A673 (cell line): ENCODE data around the gene NNMT. TPM values are rescaled to one million over a fixed set of nuclear protein-coding genes. Genes with fewer than 3 reads are reported as not detected.
"Not testable (repeated sequence)": the region's sequence is repeated elsewhere in the genome, so short reads cannot be mapped to it uniquely, and the experiment has no call there.

Experiments used
- BruUV-seq: library from RNA; stranded (reverse); fragments of 400-500 nt; replicated peaks from 2 replicates; lab custom pipeline; 2021; lab: Mats Ljungman, UMichigan
- CTCF ChIA-PET: fragments of 300-600 bp; sonication (Branson Sonifier 250); formaldehyde crosslinking; loops from one replicate; lab custom pipeline; 2022; ENCODE audit warnings: antibody characterized with exemption; lab: Charles Lee
- POLR2A ChIA-PET: fragments of 300-600 bp; sonication (Branson Sonifier 250); formaldehyde crosslinking; loops from one replicate; lab custom pipeline; 2022; ENCODE audit warnings: antibody characterized with exemption; ENCODE audit not compliant: low non-redundant PET; lab: Charles Lee
- DNase-seq: peaks from one replicate; pipeline ENCODE4 v3.0.0-alpha.2; 2015; ENCODE audit warnings: low spot score
- H3K27ac ChIP-seq: fragments of 200-600 bp; sonication (generic); 2 replicates; pipeline ENCODE4 v1.5.1; 2016; ENCODE audit warnings: mixed run types, low read depth, mild to moderate bottlenecking, mixed read lengths, antibody characterized with exemption, low read length; ENCODE audit not compliant: poor library complexity, severe bottlenecking
- H3K27me3 ChIP-seq: fragments of 200-600 bp; sonication (generic); replicated peaks from 2 replicates; pipeline ENCODE4 v1.6.1; 2017; ENCODE audit warnings: mixed run types, low read depth, mild to moderate bottlenecking, mixed read lengths, antibody characterized with exemption, low read length; ENCODE audit not compliant: insufficient read depth, poor library complexity
- H3K36me3 ChIP-seq: fragments of 200-600 bp; sonication (generic); 2 replicates; pipeline ENCODE4 v1.6.1; 2016; ENCODE audit warnings: mixed run types, mild to moderate bottlenecking, mixed read lengths, antibody characterized with exemption, low read length; ENCODE audit not compliant: insufficient read depth, poor library complexity, severe bottlenecking
- H3K4me1 ChIP-seq: fragments of 200-600 bp; sonication (generic); 2 replicates; pipeline ENCODE4 v1.6.1; 2017; ENCODE audit warnings: mixed run types, mild to moderate bottlenecking, mixed read lengths, antibody characterized with exemption, low read length; ENCODE audit not compliant: insufficient read depth, poor library complexity, severe bottlenecking
- H3K4me3 ChIP-seq: fragments of 200-600 bp; sonication (generic); 2 replicates; pipeline ENCODE4 v1.5.1; 2016; ENCODE audit warnings: low read depth, mixed run types, mild to moderate bottlenecking, mixed read lengths, low read length; ENCODE audit not compliant: poor library complexity, severe bottlenecking
- H3K9me3 ChIP-seq: fragments of 200-600 bp; sonication (generic); 2 replicates; pipeline ENCODE4 v1.6.1; 2016; ENCODE audit warnings: mixed run types, low read depth, mild to moderate bottlenecking, mixed read lengths, antibody characterized with exemption, low read length; ENCODE audit not compliant: poor library complexity, severe bottlenecking
- CTCF ChIP-seq: fragments of 300-800, 200-600 bp; sonication (generic); conservative IDR thresholded peaks from 2 replicates; pipeline ENCODE4 v1.5.1; 2017; ENCODE audit warnings: low read depth, mild to moderate bottlenecking, antibody characterized with exemption, low read length, moderate library complexity, mixed read lengths
- EZH2 ChIP-seq: fragments of 200-600 bp; sonication (generic); IDR thresholded peaks from 2 replicates; pipeline ENCODE4 v1.6.1; 2017; ENCODE audit warnings: borderline replicate concordance, low read depth, mild to moderate bottlenecking, mixed read lengths, antibody characterized with exemption, low read length; ENCODE audit not compliant: poor library complexity, severe bottlenecking
- intact Hi-C: fragments of 100-400 bp; cut with micrococcal nuclease; formaldehyde crosslinking; loops from one replicate; pipeline ENCODE4 v1.10.0; 2022; ENCODE audit not compliant: unreplicated experiment
- total RNA-seq: library from RNA; stranded (reverse); gene quantifications from 2 replicates; pipeline ENCODE4 v1.2.3, GENCODE V29; 2021

The NNMT gene
- total RNA-seq, 1 experiment from 2014 or later, result 0.64 TPM

DNA sequence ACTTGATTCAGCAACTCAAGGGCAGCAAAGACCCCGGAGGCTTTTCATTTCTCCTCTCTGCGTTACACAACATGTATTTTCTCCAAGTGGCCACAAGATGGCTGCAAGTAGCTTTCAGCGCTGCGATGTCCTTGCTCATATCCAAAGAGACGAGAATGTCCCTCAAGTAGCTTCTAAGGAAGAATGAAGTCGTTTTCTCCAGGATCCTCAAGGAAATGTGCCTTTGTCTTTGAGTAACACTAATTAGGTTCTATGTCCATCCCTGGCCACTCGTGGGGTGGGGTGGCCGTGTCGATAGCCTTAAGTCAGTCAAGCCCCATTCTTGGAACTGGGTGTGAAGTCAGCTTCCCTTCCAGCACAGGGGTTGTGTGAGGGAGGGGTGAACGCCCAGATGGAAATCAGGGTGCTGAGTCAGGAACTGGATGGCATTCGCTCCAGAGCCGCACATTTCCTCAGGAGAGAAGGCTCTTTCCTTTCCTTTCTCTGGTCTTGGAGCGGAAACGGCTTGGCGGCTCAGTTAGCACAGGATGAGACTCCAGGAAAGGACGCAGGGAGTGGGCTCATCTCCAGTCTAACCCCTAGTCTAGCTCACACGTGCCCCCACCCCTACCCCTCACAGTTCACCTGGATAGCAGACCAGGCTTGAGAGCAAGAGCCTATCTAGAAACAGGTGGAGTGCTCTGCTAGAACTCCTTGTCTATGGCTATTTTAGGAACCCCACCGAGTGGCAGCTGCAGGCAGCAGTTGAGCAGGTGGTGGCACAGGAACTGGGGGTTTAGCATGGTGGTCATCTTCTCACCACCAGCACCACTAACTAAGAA lies 44.3 kb downstream of the NNMT start:
- BruUV-seq, result no TSS peak
- peaks cover 5% of the 10 kb centered on the region for H3K27me3 ChIP-seq
- H3K9me3 ChIP-seq, result no peaks in the 10 kb centered on the region
- peak overlapping the region; percentile 0 for H3K4me3 ChIP-seq
- intact Hi-C loops, result loop anchor here (1.0 to 10.0 kb wide), 3 partner anchors 57 to 422 kb away; no protein-coding TSS in a partner anchor
- ChIA-PET POLR2A (interaction anchor here (0.5 to 0.6 kb wide), 2 partner anchors 30 to 246 kb away, joined by 3 read pairs; no protein-coding TSS in a partner anchor), CTCF (interaction anchor here (0.6 to 1.2 kb wide), 5 partner anchors 9 to 731 kb away, joined by 3 to 6 read pairs (median 4); no protein-coding TSS in a partner anchor)
- TF ChIP-seq EZH2, result no peak
- TF ChIP-seq CTCF, result peak; percentile 92
- H3K36me3 ChIP-seq, result no peaks in the 10 kb centered on the region
- H3K27ac ChIP-seq, result no peak overlapping the region
- DNase-seq, result peak; percentile 82
- no peaks in the 10 kb centered on the region for H3K4me1 ChIP-seq

DNA sequence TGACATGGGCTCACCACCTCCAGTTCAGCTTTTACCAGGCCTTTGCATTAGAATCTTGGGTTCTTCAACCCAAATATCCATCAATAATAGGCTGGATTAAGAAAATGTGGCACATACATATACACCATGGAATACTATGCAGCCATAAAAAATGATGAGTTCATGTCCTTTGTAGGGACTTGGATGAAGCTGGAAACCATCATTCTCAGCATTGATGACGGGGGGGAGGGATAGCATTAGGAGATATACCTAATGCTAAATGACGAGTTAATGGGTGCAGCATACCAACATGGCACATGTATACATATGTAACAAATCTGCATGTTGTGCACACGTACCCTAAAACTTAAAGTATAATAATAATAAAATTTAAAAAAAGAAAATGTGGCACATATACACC lies 45.5 kb downstream of the NNMT start:
- BruUV-seq, H3K36me3 ChIP-seq, H3K27ac ChIP-seq, POLR2A ChIA-PET, H3K4me1 ChIP-seq, DNase-seq, H3K27me3 ChIP-seq, H3K9me3 ChIP-seq, H3K4me3 ChIP-seq: not testable (repeated sequence)
- intact Hi-C loops, result loop anchor here (5.0 to 10.0 kb wide), 2 partner anchors 56 to 243 kb away; no protein-coding TSS in a partner anchor
- CTCF ChIA-PET, result interaction anchor here (0.6 kb wide), 1 partner anchor 397 kb away, joined by 6 read pairs; no protein-coding TSS in a partner anchor

DNA sequence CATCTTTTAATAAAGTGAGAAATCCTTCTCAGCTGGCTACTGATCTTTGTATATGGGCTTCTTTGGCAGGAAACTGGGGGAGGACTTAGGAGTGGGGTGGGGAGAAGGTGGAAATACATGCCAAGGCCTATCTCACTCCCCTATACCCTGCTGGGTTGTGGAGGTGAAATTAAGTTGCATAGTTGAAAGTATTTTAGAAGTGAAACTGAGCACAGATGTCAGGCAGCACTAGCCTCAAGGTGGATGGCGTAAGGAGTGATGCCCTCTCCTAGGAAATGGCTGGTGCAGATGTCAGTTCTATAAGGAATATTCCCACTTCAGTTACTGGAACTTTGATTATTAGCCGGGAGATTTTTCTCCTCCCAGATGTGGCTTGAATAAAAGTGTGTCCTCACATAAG lies 46.3 kb downstream of the NNMT start:
- H3K27me3 ChIP-seq, result no peaks in the 10 kb centered on the region
- BruUV-seq, result no TSS peak
- intact Hi-C loops, result loop anchor here (5.0 to 10.0 kb wide), 2 partner anchors 55 to 242 kb away; no protein-coding TSS in a partner anchor
- no peak overlapping the region for H3K27ac ChIP-seq
- CTCF ChIA-PET, result no interaction called here
- POLR2A ChIA-PET, result no interaction called here
- DNase-seq, result no peak
- TF ChIP-seq CTCF, result no peak
- no peak for TF ChIP-seq EZH2
- H3K4me3 ChIP-seq, result no peak overlapping the region
- H3K9me3 ChIP-seq, result no peaks in the 10 kb centered on the region
- H3K4me1 ChIP-seq, result no peaks in the 10 kb centered on the region
- no peaks in the 10 kb centered on the region for H3K36me3 ChIP-seq
